ENCODE measurements around the gene EML6.

Gene EML6

GRCh38 chr2:54678719-54679118 is 44.7 kb upstream of the EML6 start:
- TF ChIP-seq CTCF (IDR thresholded peaks at IDR 0.05; ENCODE audit: low read depth, low read length, missing control alignments), result no peak
- DNase-seq, result no peak
- Histone ChIP-seq H3K36me3 (replicated peaks) (no peaks in the 10 kb centered on the region), H3K4me3 (ENCODE audit: low read depth, low read length) (no peak overlapping the region), H3K27ac (no peak overlapping the region), H3K27me3 (replicated peaks) (no peaks in the 10 kb centered on the region)
- in situ Hi-C loops (cut with HindIII; ENCODE audit: low pct_ligation_motif_present, low sequenced_read_pairs), result no loop called here

- Histone ChIP-seq H3K4me3 (ENCODE audit: low read depth, low read length) (no peak overlapping the region), H3K36me3 (replicated peaks) (no peaks in the 10 kb centered on the region), H3K27me3 (replicated peaks) (no peaks in the 10 kb centered on the region), H3K27ac (no peak overlapping the region)
- no peak for DNase-seq
- in situ Hi-C loops (cut with HindIII; ENCODE audit: low pct_ligation_motif_present, low sequenced_read_pairs), result no loop called here
- TF ChIP-seq CTCF (IDR thresholded peaks at IDR 0.05; ENCODE audit: low read depth, low read length, missing control alignments), result no peak
Measured at GRCh38 chr2:54680397-54681041, 42.9 kb upstream of the EML6 start.

GRCh38 chr2:54681416-54681815 is 42.0 kb upstream of the EML6 start:
- in situ Hi-C loops (cut with HindIII; ENCODE audit: low pct_ligation_motif_present, low sequenced_read_pairs), result no loop called here
- no peak overlapping the region for H3K27ac ChIP-seq
- H3K4me3 ChIP-seq (ENCODE audit: low read depth, low read length), result no peak overlapping the region
- H3K36me3 ChIP-seq (replicated peaks), result no peaks in the 10 kb centered on the region
- no peaks in the 10 kb centered on the region for H3K27me3 ChIP-seq (replicated peaks)
- no peak for DNase-seq
- no peak for TF ChIP-seq CTCF (IDR thresholded peaks at IDR 0.05; ENCODE audit: low read depth, low read length, missing control alignments)

- no peak overlapping the region for H3K4me3 ChIP-seq (ENCODE audit: low read depth, low read length)
- no peak overlapping the region for H3K27ac ChIP-seq
- no peaks in the 10 kb centered on the region for H3K27me3 ChIP-seq (replicated peaks)
- no peak for TF ChIP-seq CTCF (IDR thresholded peaks at IDR 0.05; ENCODE audit: low read depth, low read length, missing control alignments)
- DNase-seq, result no peak
- in situ Hi-C loops (cut with HindIII; ENCODE audit: low pct_ligation_motif_present, low sequenced_read_pairs), result no loop called here
- H3K36me3 ChIP-seq (replicated peaks), result no peaks in the 10 kb centered on the region
Measured at GRCh38 chr2:54683596-54683995, 39.9 kb upstream of the EML6 start.

GRCh38 chr2:54685263-54685775 is 38.1 kb upstream of the EML6 start:
- no peak for DNase-seq
- no peaks in the 10 kb centered on the region for H3K27me3 ChIP-seq (replicated peaks)
- H3K27ac ChIP-seq, result no peak overlapping the region
- H3K4me3 ChIP-seq (ENCODE audit: low read depth, low read length), result no peak overlapping the region
- TF ChIP-seq CTCF (IDR thresholded peaks at IDR 0.05; ENCODE audit: low read depth, low read length, missing control alignments), result no peak
- H3K36me3 ChIP-seq (replicated peaks), result no peaks in the 10 kb centered on the region
- in situ Hi-C loops (cut with HindIII; ENCODE audit: low pct_ligation_motif_present, low sequenced_read_pairs), result no loop called here
